Subcutaneous adipose tissue (tissue), 4 donors: ENCODE measurements around the gene ATP5MC2. TPM values are rescaled to one million over a fixed set of nuclear protein-coding genes. Genes with fewer than 3 reads are reported as not detected.

Experiments used
- total RNA-seq, 4 donors: library from RNA; depleted of rRNA; stranded (reverse); fragments of >200 nt; gene quantifications; one replicate each; pipeline ENCODE4 v1.1.0, GENCODE V29; 2016
- TF ChIP-seq, protein P1 (sequence below): fragments of 450-650 bp; IDR thresholded peaks from one replicate; pipeline ENCODE4 v1.5.1; 2016; ENCODE audit warnings: low read depth, mild to moderate bottlenecking, control low read depth, antibody characterized with exemption, moderate library complexity

The ATP5MC2 gene
- total RNA-seq, 4 donors from 2014 or later = 156 to 327 (median 249) TPM

DNA sequence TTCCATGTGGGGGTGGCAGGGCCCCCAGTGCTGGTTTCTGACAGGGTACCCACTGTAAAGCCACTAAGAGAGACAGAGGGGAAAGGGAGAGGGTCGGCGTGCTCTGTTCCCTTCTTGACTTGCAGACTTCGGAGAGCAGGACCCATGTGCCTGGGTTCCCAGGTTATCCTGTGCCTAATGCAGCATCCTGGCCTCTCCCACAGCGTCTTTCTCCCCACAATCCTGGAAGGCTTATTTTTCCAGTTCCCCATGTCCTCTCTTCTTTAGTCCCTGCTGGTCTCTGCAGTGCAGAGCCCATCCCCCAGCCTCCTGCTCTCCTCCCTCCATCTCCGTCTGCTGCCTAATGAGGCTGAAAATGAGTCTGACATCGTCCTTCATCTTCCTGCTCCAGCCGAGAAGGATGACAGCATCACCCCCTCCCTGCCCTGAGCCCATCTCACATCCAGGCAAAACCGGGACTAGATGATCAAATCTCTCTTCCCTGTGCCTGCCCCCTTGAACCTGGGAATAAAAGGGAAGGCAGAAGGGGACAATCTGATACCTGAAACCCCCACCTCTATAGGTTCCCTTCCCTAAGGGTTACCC lies 36.3 kb upstream of the ATP5MC2 start:
- TF ChIP-seq, protein P1, sequence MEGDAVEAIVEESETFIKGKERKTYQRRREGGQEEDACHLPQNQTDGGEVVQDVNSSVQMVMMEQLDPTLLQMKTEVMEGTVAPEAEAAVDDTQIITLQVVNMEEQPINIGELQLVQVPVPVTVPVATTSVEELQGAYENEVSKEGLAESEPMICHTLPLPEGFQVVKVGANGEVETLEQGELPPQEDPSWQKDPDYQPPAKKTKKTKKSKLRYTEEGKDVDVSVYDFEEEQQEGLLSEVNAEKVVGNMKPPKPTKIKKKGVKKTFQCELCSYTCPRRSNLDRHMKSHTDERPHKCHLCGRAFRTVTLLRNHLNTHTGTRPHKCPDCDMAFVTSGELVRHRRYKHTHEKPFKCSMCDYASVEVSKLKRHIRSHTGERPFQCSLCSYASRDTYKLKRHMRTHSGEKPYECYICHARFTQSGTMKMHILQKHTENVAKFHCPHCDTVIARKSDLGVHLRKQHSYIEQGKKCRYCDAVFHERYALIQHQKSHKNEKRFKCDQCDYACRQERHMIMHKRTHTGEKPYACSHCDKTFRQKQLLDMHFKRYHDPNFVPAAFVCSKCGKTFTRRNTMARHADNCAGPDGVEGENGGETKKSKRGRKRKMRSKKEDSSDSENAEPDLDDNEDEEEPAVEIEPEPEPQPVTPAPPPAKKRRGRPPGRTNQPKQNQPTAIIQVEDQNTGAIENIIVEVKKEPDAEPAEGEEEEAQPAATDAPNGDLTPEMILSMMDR = no peak

DNA sequence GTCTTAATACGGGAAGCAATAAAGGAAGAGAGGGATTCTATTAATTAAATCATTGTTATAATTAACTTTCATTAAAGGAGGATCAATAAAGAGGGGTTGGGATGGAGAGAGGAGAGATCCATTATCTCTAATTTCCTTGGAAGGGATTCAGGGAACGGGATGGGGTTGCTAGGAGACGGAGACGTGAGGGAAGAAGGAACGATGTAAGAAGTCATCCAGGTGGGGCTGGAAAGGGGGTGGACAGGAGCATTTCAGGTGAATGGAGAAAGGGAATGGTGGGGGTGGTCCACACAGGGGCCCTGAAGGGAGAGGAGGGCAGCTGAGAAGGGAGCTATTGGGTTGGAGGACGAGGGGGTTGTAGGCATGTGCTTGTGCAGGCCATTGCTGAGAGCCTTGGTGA lies 34.2 kb upstream of the ATP5MC2 start:
- TF ChIP-seq, protein P1 = no peak

DNA sequence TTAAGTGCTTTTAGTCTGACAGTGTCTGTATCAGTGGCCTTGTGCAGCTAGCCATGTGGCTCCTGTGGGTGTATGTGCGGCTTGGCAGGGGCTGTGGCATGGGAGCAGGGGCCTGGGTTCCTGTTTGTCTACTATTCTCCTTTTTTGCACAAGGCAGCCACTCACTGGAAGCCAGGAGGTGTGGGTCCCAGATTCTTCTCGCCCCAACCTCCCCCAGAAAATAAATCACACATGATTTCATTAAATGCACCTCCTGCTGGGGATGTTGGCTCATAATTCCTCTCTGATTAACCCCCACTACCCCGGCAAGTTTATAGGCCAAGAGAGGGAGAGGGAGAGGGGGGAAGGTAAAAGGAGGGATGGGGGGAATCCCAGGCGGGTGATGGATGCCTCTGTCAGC lies 33.8 kb upstream of the ATP5MC2 start:
- TF ChIP-seq, protein P1 = no peak

DNA sequence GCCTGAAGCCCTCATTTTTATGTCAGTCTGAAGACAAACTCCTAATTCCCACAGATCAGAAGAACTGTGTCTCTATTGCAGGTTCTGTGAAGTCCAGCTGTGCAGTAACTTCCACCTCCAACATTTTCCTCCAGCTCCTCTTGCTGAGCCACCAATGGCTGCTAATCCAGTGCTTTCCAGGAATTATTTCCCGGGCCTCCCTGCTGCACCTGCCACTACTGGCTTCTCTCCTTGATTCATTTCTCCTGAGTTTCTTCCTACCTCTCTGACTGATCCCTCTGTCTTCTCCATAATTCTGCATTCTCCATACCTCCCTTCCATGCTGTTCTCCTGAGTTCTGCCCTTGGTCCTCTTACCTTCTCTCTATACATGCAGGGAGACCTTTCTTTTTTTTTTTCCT lies 30.2 kb upstream of the ATP5MC2 start:
- TF ChIP-seq, protein P1 = no peak

DNA sequence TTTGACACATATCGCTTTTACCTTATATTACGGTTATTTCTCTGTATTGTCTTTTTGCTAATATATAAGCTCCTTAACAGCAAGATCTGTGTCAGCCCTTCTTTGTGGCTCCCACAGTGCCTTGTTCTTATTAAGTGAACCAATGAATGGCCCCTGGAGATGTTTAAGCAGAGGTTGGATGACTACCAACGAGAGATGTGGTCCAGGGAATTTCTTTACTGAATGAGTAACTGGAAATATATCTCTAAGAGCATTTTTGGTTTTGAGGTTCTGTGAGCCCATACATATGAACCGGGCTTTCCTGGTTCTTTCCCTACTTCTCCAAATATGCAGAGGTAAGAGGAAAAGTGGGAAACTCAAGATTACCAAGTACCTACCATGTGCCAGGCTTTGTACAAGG lies 27.9 kb upstream of the ATP5MC2 start:
- TF ChIP-seq, protein P1 = no peak

DNA sequence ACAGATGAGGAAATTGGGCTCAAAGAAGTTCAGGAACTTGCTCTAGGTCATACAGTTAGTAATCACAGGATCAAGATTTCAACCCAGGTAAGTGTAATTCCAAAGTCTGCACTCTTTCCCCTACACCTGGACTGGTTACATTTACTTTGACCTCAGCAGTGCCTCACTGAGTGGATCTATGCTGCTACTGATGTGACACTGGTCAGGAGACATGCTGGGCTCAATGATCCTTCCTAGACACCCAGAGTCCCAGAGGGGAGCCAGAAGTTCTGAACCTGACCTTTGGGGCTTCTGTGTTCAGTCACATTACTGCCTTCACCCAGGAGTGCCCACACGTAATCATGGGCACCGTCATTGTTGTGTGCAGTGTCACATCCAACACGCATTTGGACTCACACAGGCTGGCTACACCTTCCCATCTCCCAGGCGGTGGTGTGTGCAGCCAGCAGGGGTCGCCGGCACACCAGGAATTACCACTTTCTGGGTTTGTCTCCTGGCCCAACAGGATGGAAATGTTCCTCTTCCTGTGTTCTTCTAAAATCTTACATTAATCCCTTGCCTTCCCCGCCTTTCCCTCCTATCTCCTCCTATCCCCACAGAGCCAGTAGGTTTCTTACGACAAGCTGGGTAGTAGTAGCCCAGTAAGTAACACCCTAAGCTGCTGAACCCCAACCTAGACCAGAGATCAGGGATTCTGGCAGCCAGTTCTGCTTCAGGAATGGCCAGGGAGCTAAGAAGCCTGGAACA lies 25.8 kb upstream of the ATP5MC2 start:
- TF ChIP-seq, protein P1 = no peak

DNA sequence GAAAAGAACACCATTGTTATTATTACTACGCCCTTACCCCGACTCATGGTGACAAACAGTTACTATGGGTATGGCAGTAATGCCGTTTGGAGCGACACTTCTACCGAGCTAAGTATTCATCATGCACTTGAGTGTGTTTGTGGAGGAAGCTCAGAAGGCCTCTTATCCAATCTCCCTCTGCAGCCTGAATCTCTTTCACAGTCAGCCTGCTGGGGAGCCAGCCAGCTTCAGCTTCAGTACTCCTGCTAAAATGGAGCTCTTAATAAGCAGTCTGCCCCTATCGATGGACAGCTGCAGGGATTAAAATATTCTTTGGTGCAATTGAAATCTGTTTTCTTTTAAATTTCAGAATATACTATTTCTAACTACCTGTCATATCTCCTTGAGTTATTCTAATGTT lies 24.7 kb upstream of the ATP5MC2 start:
- TF ChIP-seq, protein P1 = no peak
